Measurements from ENCODE around the gene SMIM33. TPM values are rescaled to one million over a fixed set of nuclear protein-coding genes. Genes with fewer than 3 reads are reported as not detected.

Gene SMIM33
- total and polyA plus RNA-seq, 2 donors (not counting 1 experiment from before 2014, with no cell fraction given), result not detected

DNA sequence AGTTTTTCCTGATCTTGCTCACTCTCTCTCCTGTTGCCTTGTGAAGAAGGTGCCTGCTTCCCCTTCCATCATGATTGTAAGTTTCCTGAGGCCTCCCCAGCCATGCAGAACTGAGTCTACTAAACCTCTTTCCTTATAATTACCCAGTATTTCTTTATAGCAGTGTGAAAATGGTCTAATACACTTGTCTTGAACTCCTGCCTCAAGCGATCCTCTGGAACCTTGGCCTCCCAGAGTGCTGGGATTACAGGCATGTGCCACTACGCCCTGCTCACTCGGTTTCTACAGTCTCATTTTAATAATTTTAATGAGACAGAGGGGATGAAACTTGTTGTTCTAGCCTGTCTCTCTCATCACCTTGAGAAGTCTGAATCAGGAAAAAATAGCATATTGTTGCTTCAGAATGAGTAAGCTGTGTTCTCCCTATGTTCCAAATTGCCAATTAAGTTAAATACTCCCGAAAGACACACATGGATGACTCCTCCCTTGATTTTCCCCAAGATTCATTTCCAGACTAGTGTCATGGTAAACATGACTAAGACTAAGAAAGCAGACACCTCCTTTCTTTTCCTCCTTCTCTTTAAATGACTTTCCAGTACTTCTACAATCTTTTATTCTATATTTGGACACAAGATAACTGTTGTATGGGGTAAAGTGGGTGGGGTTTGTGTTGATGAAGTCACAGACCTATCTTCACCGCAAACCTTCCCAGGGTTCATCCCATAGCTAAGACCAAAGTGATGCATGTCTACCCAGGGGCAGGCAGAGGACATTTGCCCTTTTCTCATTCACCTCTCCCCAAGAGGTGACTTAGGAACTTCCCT, 23.6 kb upstream of the SMIM33 start:
- H3K4me1 ChIP-seq (ENCODE audit: control insufficient read depth in 2 of 2, insufficient read depth in 2 of 2, low read length in 2 of 2), result no peaks in the 10 kb centered on the region
- TF ChIP-seq CTCF (IDR thresholded peaks at IDR 0.05), result no peak
- TF ChIP-seq EZH2 (IDR thresholded peaks at IDR 0.05; ENCODE audit: borderline replicate concordance, insufficient read depth, low read depth, low read length, poor library complexity, severe bottlenecking), result no peak
- ChIA-PET POLR2A (no interaction called here), CTCF (interaction anchor here (1.3 kb wide), 1 partner anchor 25 kb away, joined by 9 read pairs; no protein-coding TSS in a partner anchor)
- H3K79me2 ChIP-seq (ENCODE audit: control insufficient read depth, insufficient read depth, low read length), result no peaks in the 10 kb centered on the region
- 40% methylated on average over 1 of the region's 5 CpGs for WGBS (ENCODE audit: insufficient coverage)
- no peaks in the 10 kb centered on the region for H4K20me1 ChIP-seq (ENCODE audit: control insufficient read depth, insufficient read depth, low read length, poor library complexity, severe bottlenecking)
- Mint-ChIP-seq H3K9me3 (ENCODE audit: insufficient read depth) (no peaks in the 10 kb centered on the region), H3K4me1 (peaks cover 3% of the 10 kb centered on the region), H3K27me3 (no peaks in the 10 kb centered on the region), H3K4me3 (no peak overlapping the region), H3K27ac (no peak overlapping the region)
- no peak overlapping the region for H3K4me3 ChIP-seq (ENCODE audit: control extremely low read depth in 1 of 5, extremely low read depth in 1 of 5, insufficient read depth in 1 of 5, low read depth in 2 of 5, low read length in 4 of 5)
- DNase-seq (no peak), ATAC-seq (ENCODE audit: low read depth) (no peak)
- no peaks in the 10 kb centered on the region for H3K36me3 ChIP-seq (replicated peaks in 1 of 2; ENCODE audit: control extremely low read depth in 1 of 2, control insufficient read depth in 1 of 2, extremely low read depth in 1 of 2, insufficient read depth in 2 of 2, low read length in 1 of 2)
- no peaks in the 10 kb centered on the region for H3K27me3 ChIP-seq (replicated peaks in 1 of 4; ENCODE audit: control extremely low read depth in 1 of 4, control insufficient read depth in 3 of 4, insufficient read depth in 4 of 4, low read length in 3 of 4)
- intact Hi-C loops (cut with micrococcal nuclease), result no loop called here
- no peak overlapping the region for H2AFZ ChIP-seq (ENCODE audit: insufficient read depth, low read depth, low read length, poor library complexity, severe bottlenecking)
- H3K9me3 ChIP-seq (ENCODE audit: control extremely low read depth in 1 of 3, control insufficient read depth in 2 of 3, insufficient read depth in 1 of 3, low read length in 2 of 3), result no peaks in the 10 kb centered on the region
- H3K9ac ChIP-seq (ENCODE audit: low read length), result no peak overlapping the region
- no peak overlapping the region for H3K4me2 ChIP-seq (replicated peaks; ENCODE audit: low read depth, low read length, poor library complexity, severe bottlenecking)
- H3K27ac ChIP-seq (ENCODE audit: low read length in 2 of 2), result no peak overlapping the region

- Histone ChIP-seq H3K36me3 (replicated peaks in 1 of 2; ENCODE audit: control extremely low read depth in 1 of 2, control insufficient read depth in 1 of 2, extremely low read depth in 1 of 2, insufficient read depth in 2 of 2, low read length in 1 of 2) (no peaks in the 10 kb centered on the region), H3K27ac (ENCODE audit: low read length in 2 of 2) (no peak overlapping the region), H4K20me1 (ENCODE audit: control insufficient read depth, insufficient read depth, low read length, poor library complexity, severe bottlenecking) (no peaks in the 10 kb centered on the region), H2AFZ (ENCODE audit: insufficient read depth, low read depth, low read length, poor library complexity, severe bottlenecking) (no peak overlapping the region), H3K9me3 (ENCODE audit: control extremely low read depth in 1 of 3, control insufficient read depth in 2 of 3, insufficient read depth in 1 of 3, low read length in 2 of 3) (no peaks in the 10 kb centered on the region), H3K4me1 (ENCODE audit: control insufficient read depth in 2 of 2, insufficient read depth in 2 of 2, low read length in 2 of 2) (peaks cover 10 to 12% of the 10 kb centered on the region in 2 donors), H3K27me3 (replicated peaks in 1 of 4; ENCODE audit: control extremely low read depth in 1 of 4, control insufficient read depth in 3 of 4, insufficient read depth in 4 of 4, low read length in 3 of 4) (no peaks in the 10 kb centered on the region), H3K9ac (ENCODE audit: low read length) (no peak overlapping the region), H3K4me2 (replicated peaks; ENCODE audit: low read depth, low read length, poor library complexity, severe bottlenecking) (no peak overlapping the region), H3K79me2 (ENCODE audit: control insufficient read depth, insufficient read depth, low read length) (no peaks in the 10 kb centered on the region), H3K4me3 (ENCODE audit: control extremely low read depth in 1 of 5, extremely low read depth in 1 of 5, insufficient read depth in 1 of 5, low read depth in 2 of 5, low read length in 4 of 5) (no peak overlapping the region)
- intact Hi-C loops (cut with micrococcal nuclease), result no loop called here
- Mint-ChIP-seq H3K27me3 (no peaks in the 10 kb centered on the region), H3K4me3 (no peak overlapping the region), H3K9me3 (ENCODE audit: insufficient read depth) (no peaks in the 10 kb centered on the region), H3K4me1 (peaks cover 13% of the 10 kb centered on the region), H3K27ac (no peak overlapping the region)
- CTCF ChIA-PET, result no interaction called here
- DNase-seq, result no peak
- POLR2A ChIA-PET, result no interaction called here
- ATAC-seq (ENCODE audit: low read depth), result no peak
- WGBS (ENCODE audit: insufficient coverage), result 97% methylated on average over 2 of the region's 2 CpGs
- no peak for TF ChIP-seq EZH2 (IDR thresholded peaks at IDR 0.05; ENCODE audit: borderline replicate concordance, insufficient read depth, low read depth, low read length, poor library complexity, severe bottlenecking)
- no peak for TF ChIP-seq CTCF (IDR thresholded peaks at IDR 0.05)
Measured at GRCh38 chr5:139451176-139451575, 19.6 kb upstream of the SMIM33 start.

All from B cell (primary cell).